GM12878 (cell line): Measurements from ENCODE around the gene AGTPBP1. TPM values are rescaled to one million over a fixed set of nuclear protein-coding genes. Genes with fewer than 3 reads are reported as not detected.

Experiments
- ATAC-seq: fragments of 200-7000 bp; cut with Tn5 transposase; 3 replicates; pipeline ENCODE4 v1.9.1; 2020; ENCODE audit warnings: mild to moderate bottlenecking, moderate library complexity
- BruUV-seq: library from RNA; stranded (reverse); fragments of 400-500 nt; replicated peaks from 2 replicates; lab custom pipeline; 2021; lab: Mats Ljungman, UMichigan
- CTCF ChIA-PET: fragments of 300-600 bp; sonication (Branson Sonifier 250); formaldehyde crosslinking; extraction: SDS; loops from one replicate; lab custom pipeline; 2021; ENCODE audit warnings: inconsistent platforms; lab: Yijun Ruan, JAX
- POLR2A ChIA-PET: fragments of 350-600 bp; formaldehyde crosslinking; extraction: SDS; loops from one replicate; lab custom pipeline; 2021; ENCODE audit warnings: inconsistent platforms; lab: Charles Lee
- RAD21 ChIA-PET: fragments of 300-600 bp; sonication (Branson Sonifier 250); formaldehyde crosslinking; loops from one replicate; lab custom pipeline; 2023; ENCODE audit warnings: antibody characterized with exemption; ENCODE audit not compliant: unreplicated experiment; lab: Charles Lee
- SMC1A ChIA-PET: fragments of 300-600 bp; sonication (Branson Sonifier 250); formaldehyde crosslinking; loops from one replicate; lab custom pipeline; 2023; ENCODE audit not compliant: unreplicated experiment, uncharacterized antibody; lab: Charles Lee
- DNase-seq: peaks from one replicate; pipeline ENCODE4 v3.0.0-alpha.2; 2011; ENCODE audit warnings: low read depth, low spot score
- FAIRE-seq: peaks from 3 replicates; lab custom pipeline; 2011; peaks lifted over from hg19 to GRCh38; lab: Jason Lieb, UNC
- H2AFZ ChIP-seq: 2 replicates; pipeline ENCODE4 v1.6.0; 2011; ENCODE audit warnings: low read depth, low read length, control low read depth; ENCODE audit not compliant: control insufficient read depth
- H3K27ac ChIP-seq: 2 replicates; pipeline ENCODE4 v1.5.1; 2011; ENCODE audit warnings: control low read depth; ENCODE audit not compliant: control insufficient read depth, insufficient read depth
- H3K27me3 ChIP-seq, 2 experiments: replicated peaks in 1 of 2; 2 replicates each; pipeline versions ENCODE4 v1.6.0 to v1.6.1; 2011; ENCODE audit warnings: low read length in 1 of 2; ENCODE audit not compliant: control insufficient read depth in 2 of 2, insufficient read depth in 2 of 2
- H3K36me3 ChIP-seq, 2 experiments: 2 replicates each; pipeline ENCODE4 v1.5.1; 2011; ENCODE audit warnings: low read length in 1 of 2; ENCODE audit not compliant: control insufficient read depth in 2 of 2, insufficient read depth in 2 of 2
- H3K4me1 ChIP-seq: 2 replicates; pipeline ENCODE4 v1.6.1; 2011; ENCODE audit warnings: mild to moderate bottlenecking, low read length, moderate library complexity, mixed read lengths; ENCODE audit not compliant: control insufficient read depth, insufficient read depth
- H3K4me2 ChIP-seq: 2 replicates; pipeline ENCODE4 v1.6.0; 2011; ENCODE audit warnings: control low read depth; ENCODE audit not compliant: control insufficient read depth, insufficient read depth
- H3K4me3 ChIP-seq: fragments of 200-600 bp; sonication (generic); 2 replicates; pipeline ENCODE4 v1.5.1; 2016
- H3K79me2 ChIP-seq: 2 replicates; pipeline ENCODE4 v1.6.0; 2011; ENCODE audit warnings: low read length; ENCODE audit not compliant: control insufficient read depth, insufficient read depth
- H3K9ac ChIP-seq: 2 replicates; pipeline ENCODE4 v1.8.0; 2011; ENCODE audit warnings: low read length, control low read depth, mixed read lengths; ENCODE audit not compliant: control insufficient read depth, insufficient read depth
- H3K9me3 ChIP-seq: replicated peaks from 3 replicates; pipeline ENCODE4 v1.5.1; 2011; ENCODE audit warnings: mild to moderate bottlenecking, low read length; ENCODE audit not compliant: control insufficient read depth, insufficient read depth
- H4K20me1 ChIP-seq: 2 replicates; pipeline ENCODE4 v1.6.0; 2011; ENCODE audit not compliant: control insufficient read depth, insufficient read depth
- BACH1 ChIP-seq: fragments of 450-650 bp; IDR thresholded peaks from 2 replicates; pipeline ENCODE4 v1.6.1; 2017; ENCODE audit warnings: mild to moderate bottlenecking, borderline replicate concordance
- CBX3 ChIP-seq: fragments of 200-600 bp; sonication (generic); IDR thresholded peaks from 2 replicates; pipeline ENCODE4 v1.6.1; 2016; ENCODE audit warnings: low read depth, borderline replicate concordance
- CHD1 ChIP-seq: IDR thresholded peaks from 2 replicates; pipeline ENCODE4 v1.6.1; 2012; ENCODE audit warnings: low read depth, low read length, improper control_type of control experiment
- MTA2 ChIP-seq: fragments of 450-650 bp; IDR thresholded peaks from 2 replicates; pipeline ENCODE4 v1.6.1; 2016; ENCODE audit warnings: low read depth, mild to moderate bottlenecking, moderate library complexity
- RCOR1 ChIP-seq: conservative IDR thresholded peaks from 2 replicates; pipeline ENCODE4 v1.6.1; 2012; ENCODE audit warnings: low read depth, low read length, improper control_type of control experiment
- SUPT20H ChIP-seq: IDR thresholded peaks from 2 replicates; pipeline ENCODE4 v1.6.1; 2011; ENCODE audit warnings: low read depth, mild to moderate bottlenecking, low read length, moderate library complexity, borderline replicate concordance; ENCODE audit not compliant: control insufficient read depth
- ZNF274 ChIP-seq: IDR thresholded peaks from one replicate; pipeline ENCODE4 v1.8.0; 2011; ENCODE audit not compliant: insufficient read length, insufficient read depth
- WGBS: methylation state at CpG from one replicate; pipeline ENCODE4 v1.1.6; 2016; ENCODE audit warnings: low lambda C conversion rate; ENCODE audit not compliant: insufficient replicate concordance, insufficient coverage; ENCODE audit errors: missing lambda C conversion rate; 5-methylcytosine and 5-hydroxymethylcytosine counted together
- in situ Hi-C: fragments of 300-500 bp; cut with MboI; formaldehyde crosslinking; loops from 9 replicates; pipeline ENCODE4 v1.14.3; 2018; ENCODE audit warnings: mixed read lengths
- intact Hi-C: fragments of 100-400 bp; cut with micrococcal nuclease; formaldehyde crosslinking; loops from one replicate; pipeline ENCODE4 v1.14.2; 2022; ENCODE audit not compliant: unreplicated experiment
- polyA plus RNA-seq, 11 experiments: library from polyadenylated mRNA; depleted of rRNA in 4 of 11; unstranded in 6 of 11; stranded (reverse) in 5 of 11; fragments of >200 nt; fragmentation: Nextera tagmentation in 4 of 11; fragmentation: Illumina TruSeq in 1 of 11; extraction: Ambion mirVana in 4 of 11; extraction: Trizol in 1 of 11; gene quantifications; 1 replicate in 1 of 11; 2 replicates in 10 of 11; pipeline versions ENCODE4 v1.2.1 to v1.2.3, GENCODE V29; 2011 to 2016; ENCODE audit warnings: inconsistent platforms in 2 of 11, missing spikeins in 2 of 11, low read depth in 1 of 11
- total RNA-seq, 4 experiments: library from RNA; depleted of rRNA in 3 of 4; stranded (reverse); fragments of >200 nt in 3 of 4; fragmentation: Illumina TruSeq in 1 of 4; extraction: Trizol in 1 of 4; gene quantifications; 2 replicates each; pipeline versions ENCODE4 v1.2.1 to v1.2.3, GENCODE V29; 2013 to 2021
- TF ChIP-seq, protein P1 (sequence below): IDR thresholded peaks from 2 replicates; pipeline ENCODE4 v1.6.1; 2011; ENCODE audit warnings: borderline replicate concordance, low read depth, mild to moderate bottlenecking, moderate library complexity, mixed read lengths, low read length; ENCODE audit not compliant: insufficient read depth; ENCODE audit errors: extremely low read length
- TF ChIP-seq, protein P2 (sequence below): IDR thresholded peaks from 2 replicates; pipeline ENCODE4 v1.6.1; 2012; ENCODE audit warnings: low read length, inconsistent platforms

AGTPBP1 gene
- total and polyA plus RNA-seq, 10 of the 15 experiments (the other 5 are each of a cell fraction or from before 2014, with no cell fraction given): 6.1 to 35.2 (median 20.0) TPM

DNA sequence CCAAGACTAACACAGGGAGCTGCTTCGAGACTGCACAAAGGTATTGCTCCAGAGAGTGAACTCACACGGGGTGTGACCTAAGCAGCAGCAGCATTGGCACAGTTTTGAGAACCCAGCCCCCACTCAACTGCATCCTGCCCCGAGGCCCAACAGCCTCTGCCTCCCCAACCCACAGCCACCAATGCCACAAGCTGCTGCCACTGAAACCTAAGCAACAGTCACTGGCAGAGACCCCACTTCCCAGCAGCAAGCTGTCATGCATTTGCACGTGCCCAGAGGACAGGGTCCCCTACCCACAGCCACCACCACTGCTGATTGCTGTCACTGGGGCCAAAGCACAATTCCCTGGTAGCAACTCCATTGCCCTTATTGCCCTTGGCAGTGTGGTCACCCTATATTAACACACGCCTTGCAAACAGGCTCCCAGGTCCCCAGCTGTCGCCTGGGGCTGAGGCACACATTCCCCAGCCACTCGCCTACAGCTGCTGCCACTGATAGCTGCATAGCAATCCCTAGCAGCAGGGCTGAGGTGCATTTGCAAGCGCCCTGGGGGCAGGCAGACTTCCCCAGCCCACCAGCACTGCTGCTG lies 141.0 kb downstream of the AGTPBP1 start:
- Histone ChIP-seq H3K79me2 (no peaks in the 10 kb centered on the region), H2AFZ (no peak overlapping the region), H3K9me3 (no peaks in the 10 kb centered on the region; the same call in 2 of the 3 replicates), H3K4me1 (no peaks in the 10 kb centered on the region), H4K20me1 (no peaks in the 10 kb centered on the region), H3K36me3 (peaks cover 0 to 1% of the 10 kb centered on the region in 2 experiments; a peak in 2 of 4 replicates), H3K27me3 (no peaks in the 10 kb centered on the region), H3K27ac (no peak overlapping the region), H3K4me2 (no peak overlapping the region), H3K4me3 (no peak overlapping the region), H3K9ac (no peak overlapping the region)
- POLR2A ChIA-PET: no interaction called here
- intact Hi-C loops: no loop called here
- CTCF ChIA-PET: interaction anchor here (1.0 kb wide), 1 partner anchor 9 kb away, joined by 3 read pairs; no protein-coding TSS in a partner anchor
- WGBS: 89% methylated on average over 8 of the region's 8 CpGs
- no peak for FAIRE-seq
- in situ Hi-C loops: no loop called here
- RAD21 ChIA-PET: no interaction called here
- ATAC-seq: no peak
- no TSS peak for BruUV-seq
- SMC1A ChIA-PET: interaction anchor here (1.7 kb wide), 1 partner anchor 10 kb away, joined by 5 read pairs; no protein-coding TSS in a partner anchor
- DNase-seq: no peak
- no peak for TF ChIP-seq MTA2
- TF ChIP-seq, protein P1, sequence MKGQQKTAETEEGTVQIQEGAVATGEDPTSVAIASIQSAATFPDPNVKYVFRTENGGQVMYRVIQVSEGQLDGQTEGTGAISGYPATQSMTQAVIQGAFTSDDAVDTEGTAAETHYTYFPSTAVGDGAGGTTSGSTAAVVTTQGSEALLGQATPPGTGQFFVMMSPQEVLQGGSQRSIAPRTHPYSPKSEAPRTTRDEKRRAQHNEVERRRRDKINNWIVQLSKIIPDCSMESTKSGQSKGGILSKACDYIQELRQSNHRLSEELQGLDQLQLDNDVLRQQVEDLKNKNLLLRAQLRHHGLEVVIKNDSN: no peak
- TF ChIP-seq ZNF274: no peak
- TF ChIP-seq CBX3: no peak
- TF ChIP-seq SUPT20H: no peak
- no peak for TF ChIP-seq CHD1
- TF ChIP-seq BACH1: no peak
- no peak for TF ChIP-seq RCOR1
- TF ChIP-seq, protein P2, sequence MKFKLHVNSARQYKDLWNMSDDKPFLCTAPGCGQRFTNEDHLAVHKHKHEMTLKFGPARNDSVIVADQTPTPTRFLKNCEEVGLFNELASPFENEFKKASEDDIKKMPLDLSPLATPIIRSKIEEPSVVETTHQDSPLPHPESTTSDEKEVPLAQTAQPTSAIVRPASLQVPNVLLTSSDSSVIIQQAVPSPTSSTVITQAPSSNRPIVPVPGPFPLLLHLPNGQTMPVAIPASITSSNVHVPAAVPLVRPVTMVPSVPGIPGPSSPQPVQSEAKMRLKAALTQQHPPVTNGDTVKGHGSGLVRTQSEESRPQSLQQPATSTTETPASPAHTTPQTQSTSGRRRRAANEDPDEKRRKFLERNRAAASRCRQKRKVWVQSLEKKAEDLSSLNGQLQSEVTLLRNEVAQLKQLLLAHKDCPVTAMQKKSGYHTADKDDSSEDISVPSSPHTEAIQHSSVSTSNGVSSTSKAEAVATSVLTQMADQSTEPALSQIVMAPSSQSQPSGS: no peak
